Inferior parietal cortex (tissue), 1 donor: ENCODE measurements around the gene SNTG2.

Source experiments
- DNase-seq: peaks from one replicate; pipeline ENCODE4 v3.0.0-alpha.2; 2016; ENCODE audit errors: extremely low spot score

SNTG2 gene

GRCh38 chr2:1147873-1148612, 197.4 kb downstream of the SNTG2 start:
- DNase-seq, result no peak

GRCh38 chr2:1150724-1151511, 200.3 kb downstream of the SNTG2 start:
- no peak for DNase-seq

GRCh38 chr2:1152375-1152774, 201.7 kb downstream of the SNTG2 start:
- no peak for DNase-seq

GRCh38 chr2:1153920-1154319, 203.3 kb downstream of the SNTG2 start:
- DNase-seq, result no peak

GRCh38 chr2:1154710-1155594, 204.3 kb downstream of the SNTG2 start:
- no peak for DNase-seq

- DNase-seq, result no peak
Measured at GRCh38 chr2:1156059-1156458, 205.4 kb downstream of the SNTG2 start.

GRCh38 chr2:1156531-1156930, 205.9 kb downstream of the SNTG2 start:
- DNase-seq, result no peak

GRCh38 chr2:1157107-1157506, 206.5 kb downstream of the SNTG2 start:
- DNase-seq, result no peak

GRCh38 chr2:1159013-1159412, 208.4 kb downstream of the SNTG2 start:
- DNase-seq, result no peak

GRCh38 chr2:1162246-1162645, 211.6 kb downstream of the SNTG2 start:
- DNase-seq, result no peak

GRCh38 chr2:1162768-1163584, 212.3 kb downstream of the SNTG2 start:
- DNase-seq, result no peak

GRCh38 chr2:1166976-1167375, 216.3 kb downstream of the SNTG2 start:
- DNase-seq, result no peak

- DNase-seq, result no peak
Measured at GRCh38 chr2:1168846-1169245, 218.2 kb downstream of the SNTG2 start.

GRCh38 chr2:1169291-1169949, 218.8 kb downstream of the SNTG2 start:
- no peak for DNase-seq

- DNase-seq, result no peak
Measured at GRCh38 chr2:1170241-1170640, 219.6 kb downstream of the SNTG2 start.

- DNase-seq, result no peak
Measured at GRCh38 chr2:1170711-1171110, 220.1 kb downstream of the SNTG2 start.

- DNase-seq, result no peak
Measured at GRCh38 chr2:1173528-1173927, 222.9 kb downstream of the SNTG2 start.

GRCh38 chr2:1181893-1182292, 231.2 kb downstream of the SNTG2 start:
- DNase-seq, result no peak

GRCh38 chr2:1183300-1183699, 232.7 kb downstream of the SNTG2 start:
- DNase-seq, result no peak

GRCh38 chr2:1186421-1186820, 235.8 kb downstream of the SNTG2 start:
- DNase-seq, result no peak

- DNase-seq, result no peak
Measured at GRCh38 chr2:1187189-1187588, 236.5 kb downstream of the SNTG2 start.
